ENCODE results near the gene PLEKHM1.
A peak's percentile ranks its signal among the peaks of the same experiment; 100 is the strongest.

The PLEKHM1 gene

DNA sequence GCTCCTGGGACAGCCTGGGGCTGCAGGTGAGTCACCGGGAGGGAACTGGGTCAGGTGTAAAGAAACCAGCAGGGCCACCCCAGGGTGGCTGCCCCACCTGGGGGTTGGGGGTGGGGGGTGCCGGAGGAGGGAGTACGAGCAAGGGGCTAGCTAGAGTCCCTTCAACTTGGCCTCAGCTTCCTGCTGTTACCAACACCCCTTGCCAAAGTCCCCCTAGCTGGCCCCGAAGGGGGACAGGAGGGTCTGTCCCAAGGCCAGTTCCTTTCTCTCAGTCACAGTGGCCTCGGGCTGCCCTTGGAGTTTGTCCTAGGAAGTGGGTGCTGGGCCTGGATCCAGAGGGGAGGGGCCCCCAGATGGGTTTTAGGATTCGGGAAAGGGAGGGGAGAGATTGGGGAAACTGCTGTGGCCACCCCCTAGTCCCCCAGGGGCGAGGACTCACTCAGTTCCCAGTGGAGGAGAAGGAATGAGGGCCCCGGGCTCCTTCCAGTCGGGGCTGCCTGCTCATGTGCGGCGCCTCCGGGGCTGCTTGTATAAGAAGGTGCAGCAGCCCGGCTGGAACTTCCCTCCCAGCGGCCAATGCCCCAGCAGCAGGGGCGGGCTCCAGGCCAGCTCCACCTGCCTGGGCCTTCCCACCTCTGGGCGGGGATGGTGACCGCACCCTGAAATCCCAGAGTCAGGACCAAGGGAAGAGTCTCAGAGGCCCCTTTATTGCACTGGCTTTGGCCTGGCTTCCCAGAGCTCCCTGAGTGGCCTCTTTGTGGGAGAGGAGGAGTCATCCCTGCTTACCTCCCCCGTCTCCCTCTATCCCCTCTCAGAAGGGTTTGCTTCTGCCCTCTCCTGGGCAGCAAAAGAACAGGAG is 65.2 kb downstream of the PLEKHM1 start:
- peak; percentile 11 for DNase-seq

DNA sequence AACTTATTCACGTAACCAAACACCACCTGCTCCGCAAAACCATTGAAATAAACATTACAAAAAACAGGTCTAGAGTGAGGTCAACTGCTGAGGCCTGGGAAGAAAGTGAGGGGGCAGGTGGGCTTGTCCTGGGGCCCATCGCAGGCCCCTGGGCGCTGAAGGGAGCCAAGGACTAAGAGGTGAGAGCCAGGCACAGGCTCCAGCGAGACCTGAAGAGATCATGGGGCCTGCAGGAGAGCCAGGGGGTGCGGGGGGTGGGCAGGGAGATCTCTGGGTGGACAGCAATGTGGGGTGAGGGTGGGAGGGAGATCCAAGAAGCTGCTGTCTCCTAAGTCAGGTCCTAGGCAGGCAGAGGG is 65.8 kb downstream of the PLEKHM1 start:
- DNase-seq = no peak

DNA sequence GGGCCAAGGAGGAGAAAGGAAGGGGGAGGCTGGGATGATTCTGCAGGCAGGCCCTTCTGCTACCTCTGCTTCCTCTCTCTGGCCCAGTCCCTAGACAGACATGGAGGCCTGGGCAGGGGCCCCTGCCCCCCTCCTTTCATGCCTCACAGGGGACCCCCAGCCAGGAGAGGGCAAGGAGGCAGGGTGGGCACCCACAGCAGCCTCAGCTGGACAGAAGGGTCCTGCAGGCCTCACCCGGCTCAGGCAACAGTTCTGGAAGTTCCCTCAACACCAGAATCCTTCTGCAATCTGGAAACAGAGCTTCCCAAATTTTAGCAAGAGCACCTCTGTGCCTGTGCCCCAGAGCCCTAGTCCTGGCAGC is 66.6 kb downstream of the PLEKHM1 start:
- DNase-seq = no peak

DNA sequence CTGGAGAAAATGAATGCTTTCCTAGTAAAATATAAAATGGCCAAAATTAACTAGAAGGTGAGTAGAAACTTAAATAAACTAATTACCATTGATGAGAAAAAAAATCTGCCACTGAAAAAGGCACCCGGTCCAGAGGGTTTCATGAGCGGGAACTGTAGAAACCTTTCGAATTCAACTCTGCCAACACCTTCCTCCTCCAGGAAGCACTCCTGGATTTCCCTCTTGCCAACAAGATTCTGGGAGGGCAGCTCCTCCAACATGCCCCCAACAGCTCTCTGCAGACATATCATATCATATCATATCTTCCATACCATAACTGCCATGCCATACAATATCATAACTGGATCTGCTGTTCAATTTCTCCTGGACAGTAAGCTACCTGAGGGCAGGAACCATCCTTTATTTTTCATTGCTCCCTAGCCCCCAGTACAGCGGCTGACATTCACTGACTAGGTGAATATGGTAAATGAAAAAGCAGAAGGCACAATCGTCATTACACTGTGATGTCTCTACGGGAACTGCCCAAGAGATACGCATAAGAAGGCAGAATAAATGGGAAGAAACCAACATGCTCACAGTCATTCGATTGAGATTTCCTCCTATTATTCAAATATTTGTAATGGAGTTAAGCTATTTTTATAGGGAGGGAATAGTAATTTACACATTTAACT is 67.1 kb downstream of the PLEKHM1 start:
- no peak for DNase-seq

DNA sequence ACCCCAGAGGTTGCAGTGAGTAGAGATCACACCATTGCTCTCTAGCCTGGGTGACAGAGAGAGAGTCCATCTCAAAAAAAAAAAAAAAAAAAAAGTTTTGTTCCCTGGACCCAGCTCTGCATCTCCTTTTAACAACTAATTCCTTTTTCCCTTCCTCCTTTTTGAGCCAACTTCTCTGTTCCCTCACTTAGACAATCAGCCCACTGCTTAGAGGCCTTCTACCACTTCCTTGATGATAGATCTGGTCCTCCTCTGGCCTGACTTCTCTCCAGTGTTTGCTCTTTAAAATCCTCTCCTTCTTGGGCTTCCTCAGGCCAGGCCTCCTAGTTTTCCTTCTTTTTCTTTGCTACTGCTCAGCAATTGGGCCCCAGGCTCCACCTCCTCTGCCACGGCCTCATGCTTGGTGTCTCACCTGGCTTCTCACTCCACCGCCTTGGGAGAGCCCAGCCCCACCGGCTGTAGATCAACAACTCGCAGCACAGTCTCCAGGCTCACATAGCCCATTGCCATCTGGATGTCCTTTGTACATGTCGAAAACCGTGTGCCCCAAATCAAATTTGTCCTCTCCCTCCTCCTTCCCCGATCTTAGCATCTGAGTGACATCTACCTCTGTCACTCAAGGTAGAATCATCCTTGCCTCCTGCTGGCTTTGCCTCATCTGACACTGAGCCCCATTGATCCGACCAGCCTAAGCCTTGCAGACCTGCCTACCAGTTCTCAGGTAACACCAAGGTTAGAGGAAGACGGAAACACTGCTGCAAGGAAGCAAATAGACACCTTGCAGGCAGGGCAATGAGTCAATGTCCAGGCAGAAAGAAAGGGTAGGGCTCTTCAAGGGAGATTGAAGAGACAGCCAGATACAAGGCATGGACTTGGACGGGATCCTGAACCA is 75.3 kb downstream of the PLEKHM1 start:
- no peak for DNase-seq

GRCh38 chr17:45413498-45413923 is 77.0 kb downstream of the PLEKHM1 start:
- DNase-seq = no peak

DNA sequence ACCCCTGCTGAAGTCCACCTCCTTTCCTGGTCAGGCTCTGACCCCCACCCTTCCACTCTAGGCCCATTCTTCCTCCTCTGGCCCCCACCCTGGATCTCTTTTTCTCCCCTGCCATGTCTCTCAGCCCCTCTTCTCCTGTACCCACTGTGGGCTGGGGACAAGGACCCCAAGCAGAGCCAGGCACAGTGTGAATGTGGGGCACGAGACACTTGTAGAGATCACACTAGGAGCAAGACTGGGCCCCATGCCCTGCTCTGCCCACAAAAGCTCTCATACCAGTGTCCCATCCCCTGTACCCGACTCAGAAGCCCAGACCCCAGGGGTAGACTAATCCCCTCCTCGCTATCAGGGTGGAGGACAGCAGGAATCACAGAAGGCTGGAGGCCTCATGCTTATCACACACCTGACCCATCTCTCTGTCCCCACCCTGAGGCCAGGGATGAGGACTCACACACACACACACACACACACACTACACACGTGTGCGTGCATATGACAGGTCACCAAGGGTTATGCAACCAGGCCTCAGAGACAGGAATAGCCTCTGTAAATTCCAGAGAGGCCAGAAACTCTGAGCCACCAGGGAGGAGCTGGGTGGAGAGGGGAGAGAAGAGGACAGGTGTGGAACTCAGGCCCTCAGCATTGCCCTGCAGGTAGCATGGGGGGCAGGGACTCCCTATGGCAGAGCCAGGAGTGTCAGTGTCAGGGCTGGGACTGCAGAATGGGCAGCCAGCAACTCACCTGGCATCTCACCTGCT is 79.0 kb downstream of the PLEKHM1 start:
- DNase-seq = no peak

GRCh38 chr17:45410144-45411091 is 80.1 kb downstream of the PLEKHM1 start:
- DNase-seq = no peak

- no peak for DNase-seq
Measured at GRCh38 chr17:45409659-45410076, 80.9 kb downstream of the PLEKHM1 start.

DNA sequence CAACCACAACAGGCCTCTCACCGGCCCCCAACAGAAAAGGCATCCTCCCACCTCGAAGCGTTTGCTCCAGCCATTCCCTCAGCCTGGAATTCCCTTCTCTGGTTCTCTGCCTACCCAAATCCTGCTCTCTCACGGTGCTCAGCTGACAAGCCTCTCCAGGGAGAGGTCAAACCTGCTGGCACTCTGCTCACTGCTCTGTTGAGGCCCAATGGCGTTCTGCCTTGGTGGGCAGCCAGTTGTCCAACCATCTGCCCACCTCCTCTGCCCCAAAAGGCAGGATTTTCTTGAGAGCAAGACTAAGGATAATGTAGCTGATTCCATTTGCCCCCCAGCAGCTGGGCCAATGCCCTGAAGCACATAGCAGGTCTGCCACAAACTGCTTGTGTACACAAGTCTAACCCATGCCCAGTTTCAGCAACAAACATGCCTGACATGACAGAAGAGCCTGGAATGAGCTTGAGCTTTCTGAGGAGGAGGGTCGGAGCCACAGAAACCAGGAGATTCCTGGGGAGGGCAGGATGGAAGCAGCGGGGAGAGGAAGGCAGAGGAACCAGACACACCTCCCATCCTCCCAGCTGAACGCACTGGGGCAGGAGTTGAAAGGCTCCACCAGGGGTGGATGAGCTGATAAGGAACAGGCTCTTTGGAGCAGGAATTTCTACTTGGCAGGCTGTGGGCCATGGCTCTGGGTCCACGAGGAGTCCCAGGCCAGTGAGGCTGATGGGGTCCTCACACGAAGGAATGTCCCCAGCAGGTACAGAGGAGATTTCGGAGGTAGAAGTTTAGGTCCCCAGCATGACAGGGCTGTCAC is 81.7 kb downstream of the PLEKHM1 start:
- no peak for DNase-seq

GRCh38 chr17:45406107-45406506 is 84.4 kb downstream of the PLEKHM1 start:
- DNase-seq = no peak

GRCh38 chr17:45405250-45406086 is 85.1 kb downstream of the PLEKHM1 start:
- peak; percentile 94 for DNase-seq

DNA sequence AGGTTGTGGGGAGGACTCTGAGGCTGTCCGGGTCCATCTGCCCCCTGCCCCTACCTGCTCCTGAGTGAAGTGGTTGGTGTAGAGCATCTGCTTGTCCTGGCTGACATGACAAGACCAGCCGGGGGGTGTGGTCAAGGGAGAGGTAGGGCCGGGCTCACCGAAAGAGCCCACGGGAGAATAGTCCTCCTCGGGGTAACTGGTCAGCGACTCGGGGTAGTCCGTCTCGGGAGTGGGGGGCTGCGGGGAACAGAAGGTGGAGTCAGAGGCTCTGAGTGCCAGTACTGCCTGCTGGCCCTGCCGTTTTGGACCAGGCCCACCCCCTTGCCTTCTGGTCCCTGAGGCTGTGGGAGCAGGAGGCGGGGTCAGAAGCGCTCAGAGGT is 85.7 kb downstream of the PLEKHM1 start:
- DNase-seq = no peak

GRCh38 chr17:45403906-45404490 is 86.5 kb downstream of the PLEKHM1 start:
- no peak for DNase-seq

- no peak for DNase-seq
Measured at GRCh38 chr17:45402916-45403315, 87.6 kb downstream of the PLEKHM1 start.

DNA sequence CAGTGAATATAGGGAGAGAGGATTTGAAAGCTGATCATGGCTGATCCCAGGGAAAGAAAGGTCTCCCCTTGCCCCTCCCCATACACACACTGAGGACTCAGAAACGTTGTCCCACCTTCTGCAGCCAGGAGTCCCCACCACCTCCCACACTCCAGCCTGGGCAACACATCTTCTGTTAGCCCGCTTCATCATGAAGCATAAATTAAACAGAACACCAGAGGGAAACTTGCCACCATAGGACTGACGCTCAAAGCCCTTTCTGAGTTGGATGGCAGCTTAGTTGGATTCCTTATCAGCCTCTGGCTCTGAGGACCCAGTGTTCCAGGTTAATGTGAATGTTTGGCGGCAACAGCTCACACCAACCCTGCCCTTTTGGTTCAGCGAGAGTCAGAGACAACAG is 91.7 kb downstream of the PLEKHM1 start:
- DNase-seq = no peak

- no peak for DNase-seq
Measured at GRCh38 chr17:45397796-45398195, 92.7 kb downstream of the PLEKHM1 start.

DNA sequence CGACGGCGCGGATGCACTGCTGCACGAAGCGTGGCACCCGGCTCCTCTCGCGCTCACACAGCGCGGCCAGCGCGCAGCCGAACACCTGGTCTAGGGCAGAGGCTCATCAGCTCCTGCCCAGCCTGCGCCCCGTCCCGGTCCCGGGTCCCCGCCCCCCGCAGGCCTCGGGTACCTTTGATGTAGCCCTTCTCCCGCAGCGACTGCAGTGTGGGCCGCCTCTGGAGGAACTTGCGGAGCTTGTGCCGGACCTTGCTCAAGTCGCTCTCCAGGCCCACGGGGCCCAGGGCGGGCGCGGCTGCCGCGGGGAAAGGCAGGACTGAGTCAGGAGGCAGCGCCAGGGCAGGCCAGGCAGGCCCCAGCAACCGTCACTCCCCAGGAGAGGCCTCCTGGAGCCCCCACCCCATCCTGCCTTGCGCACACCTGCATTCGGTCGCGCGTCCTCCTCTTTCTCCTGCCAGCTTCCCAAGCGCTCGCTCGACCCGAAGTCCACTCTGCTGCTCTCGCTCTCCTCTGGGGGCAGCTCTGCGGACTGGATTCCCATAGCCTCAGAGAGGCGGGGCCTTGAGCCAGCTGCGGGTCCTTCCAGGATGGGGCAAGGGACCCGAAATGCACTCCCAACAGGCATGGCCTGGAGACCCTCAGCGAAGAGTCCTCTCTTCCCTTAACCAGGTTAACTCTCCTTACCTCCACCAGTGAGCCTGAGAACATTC is 93.9 kb downstream of the PLEKHM1 start:
- no peak for DNase-seq
